Mucosa of stomach (tissue), 1 donor: ENCODE data around the gene FRMD1.

Experiments used
- H3K27me3 ChIP-seq: one replicate; pipeline ENCODE4 v1.7.0; 2013; ENCODE audit warnings: mild to moderate bottlenecking, low read length; ENCODE audit not compliant: control insufficient read depth, insufficient read depth
- H3K36me3 ChIP-seq: one replicate; pipeline ENCODE4 v1.7.0; 2013; ENCODE audit warnings: low read length; ENCODE audit not compliant: control insufficient read depth, insufficient read depth
- H3K4me1 ChIP-seq: one replicate; pipeline ENCODE4 v1.7.0; 2013; ENCODE audit warnings: mild to moderate bottlenecking, low read length; ENCODE audit not compliant: control insufficient read depth, insufficient read depth
- H3K4me3 ChIP-seq: one replicate; pipeline ENCODE4 v1.7.0; 2013; ENCODE audit warnings: low read length
- H3K9ac ChIP-seq: one replicate; pipeline ENCODE4 v1.7.0; 2013; ENCODE audit warnings: mild to moderate bottlenecking, low read length, moderate library complexity
- H3K9me3 ChIP-seq: one replicate; pipeline ENCODE4 v1.7.0; 2013; ENCODE audit warnings: mild to moderate bottlenecking, low read length, moderate library complexity; ENCODE audit not compliant: control insufficient read depth
- donor health status: Pancreatic carcinoma.

Gene FRMD1

DNA sequence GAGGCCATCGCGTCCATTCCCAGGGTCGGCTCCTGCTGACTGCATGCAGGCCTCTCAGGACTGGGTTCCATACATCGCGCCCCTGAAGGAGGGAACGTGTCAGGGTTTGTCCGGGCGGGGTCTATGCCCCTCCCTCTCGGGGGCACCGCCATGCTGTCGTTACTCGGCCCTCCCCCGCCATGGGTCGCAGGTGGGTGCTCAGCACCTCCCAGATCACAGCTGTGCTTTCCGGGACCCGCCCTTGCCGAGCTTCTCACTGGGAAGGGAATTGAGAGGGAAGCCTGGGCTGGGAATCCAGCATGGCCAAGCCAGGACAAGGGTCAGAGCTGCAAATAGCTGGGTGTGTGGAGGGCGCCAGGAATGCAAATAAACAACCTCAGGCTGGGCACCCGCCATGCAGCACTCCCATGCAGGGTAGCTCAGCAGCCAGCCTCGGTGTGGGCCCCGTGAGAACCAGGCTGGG is at the start of gene FRMD1:
TSS of gene FRMD1 (minus strand) at position 270 of the 463 bp plus-strand sequence. CDS start at position 152, 118 bp downstream.
- H3K9ac ChIP-seq, result no peak within 1 kb of the TSS
- peaks cover 5% of the 10 kb centered on the region for H3K27me3 ChIP-seq
- no peak within 1 kb of the TSS for H3K4me3 ChIP-seq
- H3K9me3 ChIP-seq, result no peaks in the 10 kb centered on the region
- no peaks in the 10 kb centered on the region for H3K36me3 ChIP-seq
- H3K4me1 ChIP-seq, result peaks cover 11% of the 10 kb centered on the region

DNA sequence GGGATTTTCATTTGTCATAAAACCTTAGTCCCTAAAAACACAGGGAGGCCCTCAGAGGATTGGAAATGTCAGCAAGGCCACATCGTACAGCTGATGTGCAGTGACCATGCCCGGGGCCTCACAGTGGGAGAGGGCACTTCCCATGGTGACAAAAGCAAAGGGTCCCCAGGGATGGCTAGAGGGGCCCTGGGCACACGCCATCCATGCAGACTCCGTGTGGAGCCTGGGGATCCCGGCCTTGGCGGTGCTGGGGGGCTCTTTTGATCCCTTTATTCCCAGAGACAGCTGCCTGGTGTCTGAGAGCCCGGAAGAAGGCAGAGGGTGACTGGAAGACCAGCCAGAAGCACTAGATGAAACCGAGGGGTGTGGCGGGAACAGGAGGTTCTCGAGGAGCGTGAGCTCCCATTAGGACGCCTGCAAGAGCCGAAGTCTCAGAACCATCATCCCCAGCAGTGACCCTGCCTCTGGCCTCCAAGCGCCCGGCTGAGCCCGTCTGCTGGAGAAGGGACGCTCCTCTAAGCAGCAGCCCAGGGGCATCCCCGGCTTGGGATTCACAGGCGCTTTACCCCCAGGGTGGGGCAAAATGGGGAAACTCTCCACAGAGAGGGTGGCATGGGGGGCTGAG is 49.1 kb upstream of the FRMD1 start:
- Histone ChIP-seq H3K9ac (no peak overlapping the region), H3K9me3 (no peaks in the 10 kb centered on the region), H3K27me3 (peaks cover 20% of the 10 kb centered on the region), H3K4me1 (peaks cover 5% of the 10 kb centered on the region), H3K4me3 (no peak overlapping the region), H3K36me3 (no peaks in the 10 kb centered on the region)

DNA sequence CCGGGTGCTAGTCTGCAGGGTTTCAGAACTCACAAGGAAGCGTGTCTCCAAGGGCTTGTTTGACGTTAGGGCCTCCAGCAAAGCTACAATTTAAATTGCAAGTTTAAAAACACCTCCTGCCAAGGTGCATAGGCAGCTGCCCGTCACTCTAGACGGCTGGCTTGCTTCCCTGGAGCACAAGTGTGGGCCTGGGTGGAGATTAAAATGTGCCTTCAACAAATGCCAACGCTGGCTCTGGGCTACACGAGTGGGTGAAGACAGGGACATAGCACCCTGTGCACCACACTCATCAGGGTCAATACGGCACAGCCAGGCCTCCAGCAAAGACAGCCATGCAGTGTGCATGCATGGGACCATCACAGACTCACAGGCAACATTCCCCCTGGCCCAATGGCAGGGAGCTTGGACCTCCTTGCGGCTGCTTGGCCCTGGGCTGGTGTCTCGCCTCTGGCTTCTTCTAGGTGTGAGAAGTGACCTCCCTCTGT is 48.4 kb upstream of the FRMD1 start:
- Histone ChIP-seq H3K27me3 (peaks cover 14% of the 10 kb centered on the region), H3K4me3 (no peak overlapping the region), H3K4me1 (no peaks in the 10 kb centered on the region), H3K9ac (no peak overlapping the region), H3K36me3 (no peaks in the 10 kb centered on the region), H3K9me3 (no peaks in the 10 kb centered on the region)

DNA sequence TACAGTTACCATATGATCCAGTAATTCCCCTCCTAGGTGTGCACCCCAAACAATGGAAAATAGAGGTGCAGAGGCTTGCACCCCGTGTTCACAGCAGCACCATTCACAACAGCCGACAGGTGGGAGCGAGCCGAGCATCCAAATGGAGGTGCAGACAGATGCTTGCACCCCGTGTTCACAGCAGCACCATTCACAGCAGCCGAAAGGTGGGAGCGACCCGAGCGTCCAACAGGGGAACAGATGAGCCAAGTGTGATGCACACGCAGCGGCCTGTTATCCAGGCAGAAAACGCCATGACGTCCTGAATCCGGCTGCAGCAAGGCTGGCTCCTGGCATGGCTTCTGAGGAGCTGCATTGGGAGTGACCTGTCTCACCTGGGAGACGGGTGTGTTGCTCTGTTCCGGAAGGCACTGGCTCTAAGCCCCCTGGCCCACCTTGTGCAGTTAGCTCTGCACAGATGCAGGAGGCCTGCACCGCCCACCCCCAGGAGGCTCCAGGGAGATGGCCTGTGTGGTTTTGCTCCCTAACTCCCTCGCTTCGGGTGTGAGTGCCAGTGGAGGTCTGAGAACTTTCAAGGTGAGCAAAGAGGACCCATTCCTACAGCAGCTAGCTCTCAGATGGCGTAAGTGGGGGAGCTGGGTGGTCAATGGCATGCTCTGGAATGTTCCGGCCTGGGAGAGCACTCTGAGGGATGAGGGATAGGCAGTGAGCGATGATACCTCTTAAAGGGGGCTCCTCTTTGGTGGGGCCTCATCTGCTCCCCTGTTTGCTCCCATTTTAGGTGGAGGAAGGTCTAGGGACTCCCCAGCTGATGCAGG is 47.8 kb upstream of the FRMD1 start:
- Histone ChIP-seq H3K4me1 (no peaks in the 10 kb centered on the region), H3K27me3 (peaks cover 8% of the 10 kb centered on the region), H3K9me3 (no peaks in the 10 kb centered on the region), H3K9ac (no peak overlapping the region), H3K4me3 (no peak overlapping the region), H3K36me3 (no peaks in the 10 kb centered on the region)

DNA sequence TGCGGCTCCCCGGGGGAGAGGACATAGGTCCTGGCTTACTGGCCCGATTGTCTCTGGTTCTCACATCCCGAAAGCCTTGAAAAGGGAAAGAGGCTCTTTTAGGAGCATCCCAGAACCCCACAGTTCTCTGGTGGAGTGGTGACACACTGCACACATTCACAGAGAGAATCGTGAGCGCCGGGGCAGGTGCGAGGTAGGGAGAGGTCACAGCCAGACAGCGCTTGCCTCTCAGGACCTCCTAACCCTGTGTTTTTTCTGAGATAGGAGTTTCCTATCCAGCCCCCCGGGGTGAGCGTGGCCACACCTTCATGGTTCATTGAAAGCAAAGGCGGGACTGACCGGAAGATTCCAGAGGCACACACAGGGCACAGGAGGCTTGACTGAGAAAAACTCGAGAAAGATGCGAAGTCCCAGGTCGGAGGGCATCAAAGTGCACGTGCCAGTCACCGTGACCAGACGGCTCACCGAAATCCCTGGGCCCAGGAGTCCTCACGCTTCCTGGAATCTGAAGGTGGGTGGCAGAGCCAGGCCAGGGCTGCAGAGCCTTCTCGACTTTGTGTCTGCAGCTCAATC is 46.5 kb upstream of the FRMD1 start:
- Histone ChIP-seq H3K9ac (no peak overlapping the region), H3K4me3 (no peak overlapping the region), H3K27me3 (no peaks in the 10 kb centered on the region), H3K36me3 (no peaks in the 10 kb centered on the region), H3K9me3 (no peaks in the 10 kb centered on the region), H3K4me1 (no peaks in the 10 kb centered on the region)

DNA sequence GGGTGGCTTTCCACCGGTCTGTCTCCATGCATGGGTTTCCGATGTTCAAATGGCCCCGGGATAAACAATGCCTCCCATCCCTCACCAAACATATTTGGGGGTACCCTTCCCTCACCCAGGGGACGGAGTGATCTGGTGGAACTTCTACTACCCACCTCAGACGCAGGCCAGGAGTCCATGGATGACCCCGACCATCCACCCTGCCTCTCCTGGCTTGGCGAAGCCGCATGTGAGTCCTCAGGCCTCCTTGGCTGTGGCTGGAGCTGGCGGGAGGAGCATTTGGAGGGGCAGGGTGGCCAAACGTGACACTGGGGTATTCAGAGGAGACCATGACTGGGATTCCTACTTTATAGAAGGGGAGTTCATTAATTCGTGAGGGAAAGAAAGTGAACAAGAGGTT is 45.9 kb upstream of the FRMD1 start:
- Histone ChIP-seq H3K27me3 (no peaks in the 10 kb centered on the region), H3K36me3 (no peaks in the 10 kb centered on the region), H3K9ac (no peak overlapping the region), H3K4me3 (no peak overlapping the region), H3K4me1 (no peaks in the 10 kb centered on the region), H3K9me3 (no peaks in the 10 kb centered on the region)

DNA sequence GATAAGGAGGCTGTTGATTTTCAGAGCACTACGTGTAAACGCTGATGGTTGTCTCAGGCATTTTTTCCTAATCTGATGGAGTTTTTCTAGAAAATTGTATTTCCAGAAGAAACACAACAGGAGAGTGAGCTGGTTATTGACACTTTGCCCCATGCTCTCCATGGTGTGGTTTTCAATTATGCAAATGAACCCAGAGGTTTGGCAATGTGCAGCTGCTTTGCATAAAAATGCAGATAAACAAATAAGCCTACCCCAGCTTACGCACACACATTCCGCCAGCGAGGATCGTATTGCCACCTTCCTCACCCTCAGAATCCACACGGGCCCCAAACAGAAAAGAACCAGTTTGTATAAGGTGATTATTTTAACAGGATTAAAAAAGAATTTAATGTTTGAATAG is 45.1 kb upstream of the FRMD1 start:
- Histone ChIP-seq H3K9ac (no peak overlapping the region), H3K4me3 (no peak overlapping the region), H3K36me3 (no peaks in the 10 kb centered on the region), H3K27me3 (no peaks in the 10 kb centered on the region), H3K4me1 (no peaks in the 10 kb centered on the region), H3K9me3 (no peaks in the 10 kb centered on the region)

DNA sequence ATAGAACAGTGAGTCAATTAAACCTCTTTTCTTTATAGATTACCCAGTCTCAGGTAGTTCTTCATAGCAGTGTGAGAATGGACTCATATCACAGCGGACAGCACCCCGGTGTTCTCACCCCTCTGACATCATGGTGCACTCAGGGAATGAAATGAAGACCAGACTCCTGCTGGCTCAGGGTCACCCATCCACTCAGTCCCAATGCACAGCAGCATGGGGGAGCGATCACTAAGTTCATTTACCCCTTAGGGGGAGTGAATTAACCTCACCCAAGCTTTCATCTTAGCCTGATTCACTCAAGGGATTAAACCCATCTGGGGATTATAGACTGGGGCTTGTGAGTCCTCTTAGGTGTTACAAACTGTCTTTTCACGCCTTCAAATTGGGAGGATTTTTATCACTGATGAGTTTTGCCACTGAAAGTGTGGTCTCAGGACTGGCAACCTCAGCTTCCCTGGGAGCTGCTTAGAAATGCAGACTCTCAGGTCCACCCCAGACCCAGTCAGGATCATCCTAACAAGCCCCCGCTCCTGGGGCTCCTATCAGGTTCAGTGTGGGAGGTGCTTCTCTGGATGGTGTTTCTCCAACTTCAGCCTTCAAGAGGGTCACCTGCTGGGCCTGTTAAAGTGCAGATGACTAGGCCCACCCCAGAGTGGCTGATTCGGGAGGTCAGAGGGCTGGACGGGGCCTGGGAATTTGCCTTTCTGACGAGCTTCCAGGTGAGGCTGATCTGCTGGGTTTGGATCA is 44.3 kb upstream of the FRMD1 start:
- no peaks in the 10 kb centered on the region for H3K9me3 ChIP-seq
- H3K9ac ChIP-seq, result no peak overlapping the region
- no peak overlapping the region for H3K4me3 ChIP-seq
- no peaks in the 10 kb centered on the region for H3K4me1 ChIP-seq
- no peaks in the 10 kb centered on the region for H3K27me3 ChIP-seq
- H3K36me3 ChIP-seq, result no peaks in the 10 kb centered on the region

DNA sequence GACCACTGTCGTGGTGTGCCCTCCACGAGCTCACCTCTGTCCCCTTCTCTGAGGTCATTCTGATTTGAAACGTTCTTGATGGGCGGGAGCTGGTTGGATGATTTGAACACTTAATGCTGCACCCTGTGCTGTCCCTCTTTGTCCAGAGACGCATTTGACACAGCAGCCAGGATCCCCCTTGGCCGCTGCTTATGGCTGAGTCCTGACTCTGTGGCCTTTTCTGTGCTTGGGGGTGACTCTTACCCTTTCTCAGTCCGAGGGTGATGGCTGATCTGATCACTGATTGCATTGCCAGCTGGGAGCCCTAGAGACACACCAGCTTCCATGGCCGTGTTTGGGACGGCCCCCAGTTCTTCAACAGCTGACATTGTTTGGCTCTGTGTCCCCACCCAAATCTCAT is 43.5 kb upstream of the FRMD1 start:
- Histone ChIP-seq H3K4me3 (no peak overlapping the region), H3K36me3 (no peaks in the 10 kb centered on the region), H3K4me1 (no peaks in the 10 kb centered on the region), H3K27me3 (no peaks in the 10 kb centered on the region), H3K9ac (no peak overlapping the region), H3K9me3 (no peaks in the 10 kb centered on the region)

DNA sequence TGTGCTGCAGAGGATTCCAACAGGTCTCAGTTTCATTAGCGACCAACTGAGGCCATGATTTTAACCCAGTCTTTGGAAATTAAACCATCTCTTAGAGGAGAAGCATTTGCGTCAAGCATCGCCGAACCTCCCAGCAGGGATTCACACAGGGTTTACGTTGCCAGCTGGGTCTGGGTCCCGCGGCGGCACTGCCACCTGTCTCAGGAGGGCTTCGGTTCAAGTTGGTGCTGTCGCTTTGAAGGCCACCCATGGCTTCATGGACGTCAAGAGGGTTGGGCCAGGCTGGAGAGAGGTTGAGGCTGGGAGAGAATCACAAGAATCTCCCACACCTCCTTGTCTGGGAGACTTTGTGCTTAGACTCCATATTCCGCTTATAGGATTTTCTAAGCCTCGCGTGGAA is 43.0 kb upstream of the FRMD1 start:
- H3K9ac ChIP-seq, result no peak overlapping the region
- H3K4me1 ChIP-seq, result no peaks in the 10 kb centered on the region
- no peaks in the 10 kb centered on the region for H3K36me3 ChIP-seq
- no peaks in the 10 kb centered on the region for H3K9me3 ChIP-seq
- H3K4me3 ChIP-seq, result no peak overlapping the region
- H3K27me3 ChIP-seq, result no peaks in the 10 kb centered on the region

DNA sequence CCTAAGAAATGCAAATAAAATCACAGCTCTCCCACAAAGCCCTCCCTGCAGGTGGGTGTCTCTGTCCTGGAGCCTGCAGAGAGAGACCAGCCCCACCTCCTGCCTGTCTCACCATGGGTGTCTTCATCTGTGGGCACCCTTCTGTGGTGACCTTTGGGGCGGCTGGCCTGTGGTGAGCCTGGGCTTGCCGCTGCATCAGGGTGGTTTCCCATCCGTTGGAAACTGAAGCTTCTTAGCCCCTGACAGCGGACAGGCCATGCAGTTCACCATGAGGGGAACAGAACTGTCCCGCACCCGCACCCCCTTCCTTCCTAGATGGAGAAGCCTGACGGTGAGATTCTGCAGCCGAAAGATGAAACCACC is 42.3 kb upstream of the FRMD1 start:
- Histone ChIP-seq H3K4me3 (no peak overlapping the region), H3K9ac (no peak overlapping the region), H3K9me3 (no peaks in the 10 kb centered on the region), H3K36me3 (no peaks in the 10 kb centered on the region), H3K27me3 (no peaks in the 10 kb centered on the region), H3K4me1 (no peaks in the 10 kb centered on the region)
